GM12872 (cell line): ENCODE data around the gene SEMA6B.

Experiments
- TF ChIP-seq, protein P1 (sequence below): IDR thresholded peaks from 3 replicates; pipeline ENCODE4 v1.5.1; 2011; ENCODE audit warnings: low read depth, mild to moderate bottlenecking, low read length, moderate library complexity; ENCODE audit not compliant: insufficient read depth

SEMA6B gene

GRCh38 chr19:4576016-4576933 is 16.8 kb upstream of the SEMA6B start:
- TF ChIP-seq, protein P1, sequence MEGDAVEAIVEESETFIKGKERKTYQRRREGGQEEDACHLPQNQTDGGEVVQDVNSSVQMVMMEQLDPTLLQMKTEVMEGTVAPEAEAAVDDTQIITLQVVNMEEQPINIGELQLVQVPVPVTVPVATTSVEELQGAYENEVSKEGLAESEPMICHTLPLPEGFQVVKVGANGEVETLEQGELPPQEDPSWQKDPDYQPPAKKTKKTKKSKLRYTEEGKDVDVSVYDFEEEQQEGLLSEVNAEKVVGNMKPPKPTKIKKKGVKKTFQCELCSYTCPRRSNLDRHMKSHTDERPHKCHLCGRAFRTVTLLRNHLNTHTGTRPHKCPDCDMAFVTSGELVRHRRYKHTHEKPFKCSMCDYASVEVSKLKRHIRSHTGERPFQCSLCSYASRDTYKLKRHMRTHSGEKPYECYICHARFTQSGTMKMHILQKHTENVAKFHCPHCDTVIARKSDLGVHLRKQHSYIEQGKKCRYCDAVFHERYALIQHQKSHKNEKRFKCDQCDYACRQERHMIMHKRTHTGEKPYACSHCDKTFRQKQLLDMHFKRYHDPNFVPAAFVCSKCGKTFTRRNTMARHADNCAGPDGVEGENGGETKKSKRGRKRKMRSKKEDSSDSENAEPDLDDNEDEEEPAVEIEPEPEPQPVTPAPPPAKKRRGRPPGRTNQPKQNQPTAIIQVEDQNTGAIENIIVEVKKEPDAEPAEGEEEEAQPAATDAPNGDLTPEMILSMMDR = peak; percentile 77

DNA sequence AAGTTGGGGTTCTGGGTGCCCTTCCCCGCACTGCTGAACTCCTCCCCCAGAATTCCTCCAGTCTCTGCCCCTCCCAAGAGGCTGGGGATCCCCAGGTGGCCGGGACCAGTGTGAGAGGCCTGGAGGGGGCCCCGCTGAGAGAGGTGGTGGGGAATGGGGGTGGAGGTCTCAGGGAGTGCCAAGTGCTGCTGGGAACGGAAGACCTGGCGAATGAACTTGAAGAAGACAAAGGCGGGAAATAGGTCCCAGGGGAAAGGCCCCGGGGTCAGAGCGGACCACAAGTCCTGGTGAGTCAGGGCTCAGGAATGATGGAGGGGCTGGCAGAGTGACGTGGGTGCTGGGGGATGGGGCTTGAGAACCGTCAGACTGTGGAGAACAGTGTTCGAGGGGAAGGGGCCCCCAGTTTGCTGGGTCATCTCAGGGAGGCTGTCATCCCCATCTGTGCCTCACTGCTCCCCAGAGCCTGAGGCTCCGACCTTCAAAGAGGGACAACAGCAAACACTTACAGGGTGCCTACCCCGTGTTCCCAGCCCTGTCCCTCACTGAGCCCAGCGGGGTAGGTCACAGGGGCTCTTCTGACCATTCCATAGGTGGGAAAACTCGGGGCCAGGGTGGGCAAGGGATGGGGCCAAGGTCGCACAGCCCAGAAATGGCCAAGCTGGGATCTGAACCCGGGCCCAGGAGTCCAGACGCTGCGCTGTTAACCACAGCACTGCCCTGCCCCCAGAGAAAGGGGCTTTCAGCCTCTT is 16.0 kb upstream of the SEMA6B start:
- TF ChIP-seq, protein P1 = no peak

DNA sequence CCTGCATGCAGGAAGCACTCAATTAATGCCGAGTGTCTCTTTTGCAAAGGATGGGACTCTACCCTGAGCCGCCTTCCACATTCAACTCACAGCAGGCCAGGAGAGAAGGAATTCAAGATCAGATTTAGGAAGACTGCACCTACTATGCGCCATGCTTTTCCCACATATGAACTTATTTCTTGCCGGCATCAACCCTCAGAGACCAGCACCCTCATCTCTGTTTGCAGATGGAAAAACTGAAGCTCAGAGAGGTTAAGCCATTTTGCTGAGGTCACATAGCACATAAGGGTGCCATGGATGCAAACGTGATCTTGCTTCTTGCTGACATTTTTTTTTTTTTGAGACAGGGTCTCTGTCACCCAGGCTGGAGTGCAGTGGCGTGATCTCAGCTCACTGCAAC is 14.2 kb upstream of the SEMA6B start:
- TF ChIP-seq, protein P1 = no peak

DNA sequence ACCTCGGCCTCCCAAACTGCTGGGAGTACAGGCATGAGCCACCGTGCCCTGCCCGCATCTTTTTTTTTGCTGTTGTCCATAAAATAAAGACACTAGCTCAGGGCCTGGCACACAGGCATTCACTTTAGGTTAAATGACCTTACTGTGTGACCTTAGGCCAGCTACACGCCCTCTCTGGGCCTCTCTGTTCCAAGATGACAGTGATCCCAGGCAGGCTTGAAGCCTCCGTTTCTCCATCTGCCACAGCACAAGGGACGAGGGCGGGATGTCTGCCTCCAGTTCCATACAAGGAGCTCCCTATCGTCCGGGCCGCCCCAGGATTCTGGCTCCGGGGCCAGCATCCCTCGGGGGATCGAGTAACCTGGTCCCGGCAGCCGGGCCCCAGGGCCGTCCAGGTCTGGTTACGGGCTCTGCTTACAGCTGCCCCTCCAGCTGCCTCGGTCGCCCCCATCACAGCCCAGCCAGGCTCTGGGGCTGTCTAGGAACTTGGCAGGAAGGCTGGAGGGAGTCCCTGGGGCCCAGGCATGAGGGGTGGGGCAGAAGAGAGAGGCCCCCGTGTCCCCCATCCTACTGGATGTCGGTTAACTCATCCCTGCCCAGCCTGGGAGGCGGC is 11.9 kb upstream of the SEMA6B start:
- TF ChIP-seq, protein P1 = no peak

GRCh38 chr19:4570916-4571304 is 11.4 kb upstream of the SEMA6B start:
- TF ChIP-seq, protein P1 = no peak

DNA sequence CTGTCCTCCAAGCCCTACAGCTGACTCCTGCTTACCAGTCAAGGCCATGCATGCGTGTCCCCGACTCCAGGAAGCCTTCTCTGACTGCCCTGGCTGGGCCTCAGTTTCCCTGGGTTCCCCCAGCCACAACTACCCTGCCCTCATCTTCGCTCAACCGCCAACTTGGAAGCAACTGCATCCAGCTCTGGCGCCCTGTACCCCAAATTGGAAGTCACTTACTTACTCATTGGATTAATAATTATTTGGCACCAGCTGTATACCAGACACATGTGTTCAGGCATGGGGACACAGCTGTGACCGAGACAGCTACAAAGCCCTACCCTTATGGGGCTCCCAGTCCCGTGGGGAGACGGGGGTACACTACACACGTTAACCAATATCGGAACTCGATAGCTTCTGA is 10.9 kb upstream of the SEMA6B start:
- TF ChIP-seq, protein P1 = no peak

DNA sequence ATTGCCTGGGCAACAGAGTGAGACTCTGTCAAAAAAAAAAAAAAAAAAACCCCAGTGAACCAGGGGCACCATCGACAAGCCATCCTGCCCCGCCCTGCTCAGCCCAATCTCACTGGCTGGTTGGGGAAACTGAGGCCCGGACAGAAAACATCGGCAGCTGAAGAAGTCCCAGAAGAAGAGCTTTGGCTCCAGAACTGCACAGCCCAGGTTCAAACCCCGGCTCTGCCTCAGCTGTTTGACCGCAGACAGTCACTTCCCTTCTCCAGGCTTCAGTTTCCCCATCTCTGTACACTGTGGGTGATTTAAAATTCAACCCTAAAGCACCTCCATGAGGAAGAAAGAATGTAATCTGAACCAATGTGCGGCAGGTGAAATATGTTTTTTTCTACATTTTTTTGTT is 9.4 kb upstream of the SEMA6B start:
- TF ChIP-seq, protein P1 = no peak
